ENCODE results near the gene ROM1. TPM values are rescaled to one million over a fixed set of nuclear protein-coding genes. Genes with fewer than 3 reads are reported as not detected.
A peak's percentile ranks its signal among the peaks of the same experiment; 100 is the strongest.

Gene ROM1
- total and polyA plus RNA-seq, 2 experiments from 2014 or later = 1.5 to 3.2 TPM

GRCh38 chr11:62652161-62653006 lies 39.3 kb downstream of the ROM1 start:
- H4K20me1 ChIP-seq (ENCODE audit: insufficient read depth, poor library complexity, severe bottlenecking) = no peaks in the 10 kb centered on the region

DNA sequence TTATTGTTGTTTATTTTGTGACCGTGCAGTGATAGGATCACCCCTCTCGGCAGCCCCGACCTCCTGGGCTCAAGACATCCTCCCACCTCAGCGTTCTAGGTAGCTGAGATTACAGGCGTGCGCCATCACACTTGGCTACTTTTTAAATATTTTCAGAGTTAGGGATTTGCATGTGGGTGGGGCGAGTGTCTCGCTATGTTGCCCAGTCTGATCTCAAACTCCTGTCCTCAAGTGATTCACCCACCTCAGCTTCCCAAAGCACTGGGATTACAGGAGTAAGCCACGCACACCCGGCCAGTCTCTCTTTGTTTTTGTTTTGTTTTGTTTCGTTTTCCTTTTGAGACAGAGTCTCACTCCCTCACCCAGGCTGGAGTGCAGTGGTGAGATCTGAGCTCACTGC lies 41.2 kb downstream of the ROM1 start:
- TF ChIP-seq EZH2 (IDR thresholded peaks at IDR 0.05; ENCODE audit: borderline replicate concordance) = no peak
- TF ChIP-seq, protein P1, sequence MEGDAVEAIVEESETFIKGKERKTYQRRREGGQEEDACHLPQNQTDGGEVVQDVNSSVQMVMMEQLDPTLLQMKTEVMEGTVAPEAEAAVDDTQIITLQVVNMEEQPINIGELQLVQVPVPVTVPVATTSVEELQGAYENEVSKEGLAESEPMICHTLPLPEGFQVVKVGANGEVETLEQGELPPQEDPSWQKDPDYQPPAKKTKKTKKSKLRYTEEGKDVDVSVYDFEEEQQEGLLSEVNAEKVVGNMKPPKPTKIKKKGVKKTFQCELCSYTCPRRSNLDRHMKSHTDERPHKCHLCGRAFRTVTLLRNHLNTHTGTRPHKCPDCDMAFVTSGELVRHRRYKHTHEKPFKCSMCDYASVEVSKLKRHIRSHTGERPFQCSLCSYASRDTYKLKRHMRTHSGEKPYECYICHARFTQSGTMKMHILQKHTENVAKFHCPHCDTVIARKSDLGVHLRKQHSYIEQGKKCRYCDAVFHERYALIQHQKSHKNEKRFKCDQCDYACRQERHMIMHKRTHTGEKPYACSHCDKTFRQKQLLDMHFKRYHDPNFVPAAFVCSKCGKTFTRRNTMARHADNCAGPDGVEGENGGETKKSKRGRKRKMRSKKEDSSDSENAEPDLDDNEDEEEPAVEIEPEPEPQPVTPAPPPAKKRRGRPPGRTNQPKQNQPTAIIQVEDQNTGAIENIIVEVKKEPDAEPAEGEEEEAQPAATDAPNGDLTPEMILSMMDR (IDR thresholded peaks at IDR 0.05; ENCODE audit: poor library complexity) = no peak
- no peak for TF ChIP-seq EZH2phosphoT487 (IDR thresholded peaks at IDR 0.05; ENCODE audit: low read depth, severe bottlenecking, unreplicated experiment)
- WGBS (ENCODE audit: low lambda C conversion rate, missing lambda C conversion rate) = 93% methylated on average over 11 of the region's 11 CpGs
- Histone ChIP-seq H4K20me1 (ENCODE audit: insufficient read depth, poor library complexity, severe bottlenecking) (no peaks in the 10 kb centered on the region), H3K9me3 (ENCODE audit: low read depth) (no peaks in the 10 kb centered on the region), H3K27me3 (no peaks in the 10 kb centered on the region), H2AFZ (no peak overlapping the region), H3K4me1 (ENCODE audit: insufficient read depth) (no peaks in the 10 kb centered on the region), H3K9me2 (replicated peaks; ENCODE audit: insufficient read depth) (no peaks in the 10 kb centered on the region), H3K36me3 (replicated peaks; ENCODE audit: insufficient read depth, low read depth) (no peaks in the 10 kb centered on the region), H3K27ac (no peak overlapping the region), H3K4me3 (no peak overlapping the region), H3K4me2 (no peak overlapping the region), H3K79me2 (peaks cover 27% of the 10 kb centered on the region)
- DNase-seq (ENCODE audit: low spot score) = no peak

More at GRCh38 chr11:62652161-62653006, 39.3 kb downstream of the ROM1 start:
- 43% methylated on average over 16 of the region's 16 CpGs for WGBS (ENCODE audit: low lambda C conversion rate, missing lambda C conversion rate)
- Histone ChIP-seq H3K4me2 (peak overlapping the region; percentile 83), H3K9me2 (replicated peaks; ENCODE audit: insufficient read depth) (no peaks in the 10 kb centered on the region), H3K9me3 (ENCODE audit: low read depth) (no peaks in the 10 kb centered on the region), H3K36me3 (replicated peaks; ENCODE audit: insufficient read depth, low read depth) (no peaks in the 10 kb centered on the region), H3K4me3 (peak overlapping the region; percentile 60), H2AFZ (peak overlapping the region; percentile 76), H3K4me1 (ENCODE audit: insufficient read depth) (no peaks in the 10 kb centered on the region), H3K27ac (peak overlapping the region; percentile 83), H3K27me3 (no peaks in the 10 kb centered on the region), H3K79me2 (peaks cover 27% of the 10 kb centered on the region)
- DNase-seq (ENCODE audit: low spot score) = no peak
- TF ChIP-seq EZH2phosphoT487 (IDR thresholded peaks at IDR 0.05; ENCODE audit: low read depth, severe bottlenecking, unreplicated experiment) = no peak
- TF ChIP-seq, protein P1 (IDR thresholded peaks at IDR 0.05; ENCODE audit: poor library complexity) = no peak
- no peak for TF ChIP-seq EZH2 (IDR thresholded peaks at IDR 0.05; ENCODE audit: borderline replicate concordance)

DNA sequence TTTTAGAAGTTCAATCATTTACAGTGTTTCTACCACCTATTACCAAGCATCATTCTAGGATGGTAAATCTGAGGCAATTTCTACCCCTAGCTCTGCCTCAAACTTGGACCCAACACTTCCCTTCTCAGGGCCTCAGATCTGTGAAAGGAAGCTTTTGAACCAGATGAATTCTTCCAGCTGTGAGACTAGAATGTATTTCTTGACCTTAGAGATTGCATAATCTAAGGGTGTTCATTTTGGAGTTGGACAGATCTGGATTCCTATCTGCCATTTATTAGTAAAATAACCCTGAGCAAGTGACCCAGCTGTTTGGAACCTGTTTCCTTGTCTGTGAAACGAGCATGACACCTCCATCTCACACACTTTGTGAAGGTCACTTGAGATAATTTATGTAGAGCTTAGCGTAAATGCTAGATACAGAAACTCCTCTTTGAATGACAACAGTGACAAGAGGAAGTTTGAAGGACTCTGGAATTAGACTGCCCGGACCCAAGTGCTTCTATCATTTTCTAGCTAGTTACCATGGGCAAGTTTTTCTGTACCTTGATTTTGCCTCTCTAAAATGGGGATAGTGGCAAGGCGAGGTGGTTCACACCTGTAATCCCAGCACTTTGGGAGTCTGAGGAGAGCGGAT lies 43.9 kb downstream of the ROM1 start:
- no peak overlapping the region for H3K4me2 ChIP-seq
- no peaks in the 10 kb centered on the region for H3K27me3 ChIP-seq
- no peak for DNase-seq (ENCODE audit: low spot score)
- peaks cover 11% of the 10 kb centered on the region for H3K79me2 ChIP-seq
- no peak for TF ChIP-seq EZH2phosphoT487 (IDR thresholded peaks at IDR 0.05; ENCODE audit: low read depth, severe bottlenecking, unreplicated experiment)
- TF ChIP-seq, protein P1 (IDR thresholded peaks at IDR 0.05; ENCODE audit: poor library complexity) = no peak
- TF ChIP-seq EZH2 (IDR thresholded peaks at IDR 0.05; ENCODE audit: borderline replicate concordance) = no peak
- H4K20me1 ChIP-seq (ENCODE audit: insufficient read depth, poor library complexity, severe bottlenecking) = no peaks in the 10 kb centered on the region
- 81% methylated on average over 5 of the region's 5 CpGs for WGBS (ENCODE audit: low lambda C conversion rate, missing lambda C conversion rate)
- H3K27ac ChIP-seq = no peak overlapping the region
- no peaks in the 10 kb centered on the region for H3K9me3 ChIP-seq (ENCODE audit: low read depth)
- H3K4me3 ChIP-seq = no peak overlapping the region
- no peak overlapping the region for H2AFZ ChIP-seq
- H3K9me2 ChIP-seq (replicated peaks; ENCODE audit: insufficient read depth) = no peaks in the 10 kb centered on the region
- no peaks in the 10 kb centered on the region for H3K4me1 ChIP-seq (ENCODE audit: insufficient read depth)
- H3K36me3 ChIP-seq (replicated peaks; ENCODE audit: insufficient read depth, low read depth) = no peaks in the 10 kb centered on the region

All from hepatocyte (in vitro differentiated cells).